Measurements from ENCODE around the gene PIGU. TPM values are rescaled to one million over a fixed set of nuclear protein-coding genes. Genes with fewer than 3 reads are reported as not detected.

Gene PIGU
- total and polyA plus RNA-seq, 2 of the 13 experiments (the other 11 are each of a cell fraction or from before 2014, with no cell fraction given): 45.5 to 231 TPM

DNA sequence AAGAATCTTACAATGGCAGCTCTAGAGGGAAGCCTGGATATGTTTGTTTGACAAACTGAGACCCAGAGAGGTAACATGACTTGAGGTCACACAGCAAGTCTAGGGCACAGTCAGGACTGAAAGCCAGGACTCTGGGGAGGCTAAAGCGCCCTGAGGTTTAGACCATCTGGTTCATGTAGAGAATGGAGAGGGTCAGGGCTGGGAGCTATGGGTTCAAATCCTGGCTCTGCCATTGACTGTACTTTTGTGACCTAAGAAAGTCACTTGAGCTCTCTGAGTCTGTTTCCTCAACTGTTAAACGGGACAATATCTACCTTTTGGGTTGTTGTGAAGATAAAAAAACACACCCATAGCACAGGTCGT is 26.1 kb upstream of the PIGU start (continued):
- TF ChIP-seq ZC3H4 (CRISPR knock-in tag; IDR thresholded peaks at IDR 0.05; ENCODE audit: borderline replicate concordance): no peak
- no peak for TF ChIP-seq ZNF441 (CRISPR knock-in tag; IDR thresholded peaks at IDR 0.05; ENCODE audit: borderline replicate concordance)
- TF ChIP-seq GTF3A (CRISPR knock-in tag; conservative IDR thresholded peaks at IDR 0.05): no peak
- no peak for TF ChIP-seq ZNF597 (CRISPR knock-in tag; IDR thresholded peaks at IDR 0.05)
- no peak for TF ChIP-seq REL (CRISPR knock-in tag; conservative IDR thresholded peaks at IDR 0.05)
- TF ChIP-seq ZNF850 (CRISPR knock-in tag; conservative IDR thresholded peaks at IDR 0.05): no peak
- TF ChIP-seq ZNF546 (CRISPR knock-in tag; conservative IDR thresholded peaks at IDR 0.05): no peak
- no peak; the same call in 1 of the 2 replicates for TF ChIP-seq CBX5 (CRISPR knock-in tag; IDR thresholded peaks at IDR 0.05; ENCODE audit: borderline replicate concordance)
- no peak for TF ChIP-seq ZNF749 (CRISPR knock-in tag; IDR thresholded peaks at IDR 0.05; ENCODE audit: borderline replicate concordance)
- TF ChIP-seq ZNF160 (CRISPR knock-in tag; IDR thresholded peaks at IDR 0.05): no peak
- TF ChIP-seq ZNF790 (CRISPR knock-in tag; IDR thresholded peaks at IDR 0.05; ENCODE audit: borderline replicate concordance): no peak
- no peak for TF ChIP-seq ASH2L (IDR thresholded peaks at IDR 0.05; ENCODE audit: insufficient read length, low read depth, low read length)
- TF ChIP-seq, protein P1, sequence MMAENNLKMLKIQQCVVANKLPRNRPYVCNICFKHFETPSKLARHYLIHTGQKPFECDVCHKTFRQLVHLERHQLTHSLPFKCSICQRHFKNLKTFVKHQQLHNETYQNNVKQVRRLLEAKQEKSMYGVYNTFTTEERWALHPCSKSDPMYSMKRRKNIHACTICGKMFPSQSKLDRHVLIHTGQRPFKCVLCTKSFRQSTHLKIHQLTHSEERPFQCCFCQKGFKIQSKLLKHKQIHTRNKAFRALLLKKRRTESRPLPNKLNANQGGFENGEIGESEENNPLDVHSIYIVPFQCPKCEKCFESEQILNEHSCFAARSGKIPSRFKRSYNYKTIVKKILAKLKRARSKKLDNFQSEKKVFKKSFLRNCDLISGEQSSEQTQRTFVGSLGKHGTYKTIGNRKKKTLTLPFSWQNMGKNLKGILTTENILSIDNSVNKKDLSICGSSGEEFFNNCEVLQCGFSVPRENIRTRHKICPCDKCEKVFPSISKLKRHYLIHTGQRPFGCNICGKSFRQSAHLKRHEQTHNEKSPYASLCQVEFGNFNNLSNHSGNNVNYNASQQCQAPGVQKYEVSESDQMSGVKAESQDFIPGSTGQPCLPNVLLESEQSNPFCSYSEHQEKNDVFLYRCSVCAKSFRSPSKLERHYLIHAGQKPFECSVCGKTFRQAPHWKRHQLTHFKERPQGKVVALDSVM (CRISPR knock-in tag; IDR thresholded peaks at IDR 0.05): no peak
- TF ChIP-seq, protein P2, sequence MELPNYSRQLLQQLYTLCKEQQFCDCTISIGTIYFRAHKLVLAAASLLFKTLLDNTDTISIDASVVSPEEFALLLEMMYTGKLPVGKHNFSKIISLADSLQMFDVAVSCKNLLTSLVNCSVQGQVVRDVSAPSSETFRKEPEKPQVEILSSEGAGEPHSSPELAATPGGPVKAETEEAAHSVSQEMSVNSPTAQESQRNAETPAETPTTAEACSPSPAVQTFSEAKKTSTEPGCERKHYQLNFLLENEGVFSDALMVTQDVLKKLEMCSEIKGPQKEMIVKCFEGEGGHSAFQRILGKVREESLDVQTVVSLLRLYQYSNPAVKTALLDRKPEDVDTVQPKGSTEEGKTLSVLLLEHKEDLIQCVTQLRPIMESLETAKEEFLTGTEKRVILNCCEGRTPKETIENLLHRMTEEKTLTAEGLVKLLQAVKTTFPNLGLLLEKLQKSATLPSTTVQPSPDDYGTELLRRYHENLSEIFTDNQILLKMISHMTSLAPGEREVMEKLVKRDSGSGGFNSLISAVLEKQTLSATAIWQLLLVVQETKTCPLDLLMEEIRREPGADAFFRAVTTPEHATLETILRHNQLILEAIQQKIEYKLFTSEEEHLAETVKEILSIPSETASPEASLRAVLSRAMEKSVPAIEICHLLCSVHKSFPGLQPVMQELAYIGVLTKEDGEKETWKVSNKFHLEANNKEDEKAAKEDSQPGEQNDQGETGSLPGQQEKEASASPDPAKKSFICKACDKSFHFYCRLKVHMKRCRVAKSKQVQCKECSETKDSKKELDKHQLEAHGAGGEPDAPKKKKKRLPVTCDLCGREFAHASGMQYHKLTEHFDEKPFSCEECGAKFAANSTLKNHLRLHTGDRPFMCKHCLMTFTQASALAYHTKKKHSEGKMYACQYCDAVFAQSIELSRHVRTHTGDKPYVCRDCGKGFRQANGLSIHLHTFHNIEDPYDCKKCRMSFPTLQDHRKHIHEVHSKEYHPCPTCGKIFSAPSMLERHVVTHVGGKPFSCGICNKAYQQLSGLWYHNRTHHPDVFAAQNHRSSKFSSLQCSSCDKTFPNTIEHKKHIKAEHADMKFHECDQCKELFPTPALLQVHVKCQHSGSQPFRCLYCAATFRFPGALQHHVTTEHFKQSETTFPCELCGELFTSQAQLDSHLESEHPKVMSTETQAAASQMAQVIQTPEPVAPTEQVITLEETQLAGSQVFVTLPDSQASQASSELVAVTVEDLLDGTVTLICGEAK (IDR thresholded peaks at IDR 0.05): no peak
- TF ChIP-seq, protein P2 (CRISPR knock-in tag; IDR thresholded peaks at IDR 0.05): no peak
- no peak for TF ChIP-seq MZF1 (CRISPR knock-in tag; IDR thresholded peaks at IDR 0.05; ENCODE audit: borderline replicate concordance)
- TF ChIP-seq ZNF629 (CRISPR knock-in tag; conservative IDR thresholded peaks at IDR 0.05): peak; percentile 42; the same call in 1 of the 2 replicates
